ENCODE results near the gene OR2AT4. TPM values are rescaled to one million over a fixed set of nuclear protein-coding genes. Genes with fewer than 3 reads are reported as not detected.

OR2AT4 gene
- total RNA-seq, 6 experiments from 2014 or later = not detected

GRCh38 chr11:75133976-75134375, 37.3 kb upstream of the OR2AT4 start:
- no peak for TF ChIP-seq CTCF (IDR thresholded peaks at IDR 0.05)
- H3K4me3 Mint-ChIP-seq = no peak overlapping the region
- DNase-seq = no peak
- no peaks in the 10 kb centered on the region for H3K36me3 Mint-ChIP-seq (ENCODE audit: low read depth)
- no peak overlapping the region for H3K27ac Mint-ChIP-seq
- H3K27me3 Mint-ChIP-seq (ENCODE audit: insufficient read depth) = peaks cover 60% of the 10 kb centered on the region
- H3K4me1 Mint-ChIP-seq (ENCODE audit: low read depth) = no peaks in the 10 kb centered on the region
- peaks cover 3% of the 10 kb centered on the region; the same call in 1 of the 2 replicates for H3K9me3 Mint-ChIP-seq

- no peaks in the 10 kb centered on the region for H3K4me1 Mint-ChIP-seq (ENCODE audit: low read depth)
- no peak overlapping the region for H3K27ac Mint-ChIP-seq
- peaks cover 60% of the 10 kb centered on the region for H3K27me3 Mint-ChIP-seq (ENCODE audit: insufficient read depth)
- no peak overlapping the region for H3K4me3 Mint-ChIP-seq
- DNase-seq = no peak
- H3K36me3 Mint-ChIP-seq (ENCODE audit: low read depth) = peaks cover 4% of the 10 kb centered on the region; the same call in 1 of the 2 replicates
- no peak for TF ChIP-seq CTCF (IDR thresholded peaks at IDR 0.05)
- H3K9me3 Mint-ChIP-seq = peaks cover 8% of the 10 kb centered on the region; the same call in 1 of the 2 replicates
Measured at GRCh38 chr11:75132080-75132479, 35.4 kb upstream of the OR2AT4 start.

- Mint-ChIP-seq H3K4me3 (no peak overlapping the region), H3K36me3 (ENCODE audit: low read depth) (peaks cover 4% of the 10 kb centered on the region; the same call in 1 of the 2 replicates), H3K4me1 (ENCODE audit: low read depth) (no peaks in the 10 kb centered on the region), H3K9me3 (peaks cover 12% of the 10 kb centered on the region; the same call in 1 of the 2 replicates), H3K27me3 (ENCODE audit: insufficient read depth) (peaks cover 38% of the 10 kb centered on the region), H3K27ac (no peak overlapping the region)
- TF ChIP-seq CTCF (IDR thresholded peaks at IDR 0.05) = no peak
- DNase-seq = no peak
Measured at GRCh38 chr11:75126564-75126963, 29.9 kb upstream of the OR2AT4 start.

GRCh38 chr11:75118577-75118976, 21.9 kb upstream of the OR2AT4 start:
- no peak for TF ChIP-seq CTCF (IDR thresholded peaks at IDR 0.05)
- H3K4me3 Mint-ChIP-seq = no peak overlapping the region
- H3K27me3 Mint-ChIP-seq (ENCODE audit: insufficient read depth) = peaks cover 26% of the 10 kb centered on the region
- H3K27ac Mint-ChIP-seq = no peak overlapping the region
- peaks cover 10% of the 10 kb centered on the region; the same call in 1 of the 2 replicates for H3K36me3 Mint-ChIP-seq (ENCODE audit: low read depth)
- H3K4me1 Mint-ChIP-seq (ENCODE audit: low read depth) = no peaks in the 10 kb centered on the region
- peaks cover 24% of the 10 kb centered on the region for H3K9me3 Mint-ChIP-seq
- no peak for DNase-seq

GRCh38 chr11:75114465-75114864, 17.8 kb upstream of the OR2AT4 start:
- DNase-seq = no peak
- no peak overlapping the region for H3K27ac Mint-ChIP-seq
- H3K4me1 Mint-ChIP-seq (ENCODE audit: low read depth) = no peaks in the 10 kb centered on the region
- H3K36me3 Mint-ChIP-seq (ENCODE audit: low read depth) = peaks cover 22% of the 10 kb centered on the region
- no peak overlapping the region for H3K4me3 Mint-ChIP-seq
- peaks cover 24% of the 10 kb centered on the region for H3K27me3 Mint-ChIP-seq (ENCODE audit: insufficient read depth)
- peaks cover 42% of the 10 kb centered on the region for H3K9me3 Mint-ChIP-seq
- TF ChIP-seq CTCF (IDR thresholded peaks at IDR 0.05) = no peak

- H3K9me3 Mint-ChIP-seq = peaks cover 31% of the 10 kb centered on the region
Measured at GRCh38 chr11:75113030-75113429, 16.4 kb upstream of the OR2AT4 start.

More at GRCh38 chr11:75113030-75113429, 16.4 kb upstream of the OR2AT4 start:
- TF ChIP-seq CTCF (IDR thresholded peaks at IDR 0.05) = no peak
- DNase-seq = no peak
- no peak overlapping the region for H3K27ac Mint-ChIP-seq
- peaks cover 25% of the 10 kb centered on the region for H3K27me3 Mint-ChIP-seq (ENCODE audit: insufficient read depth)
- H3K4me3 Mint-ChIP-seq = no peak overlapping the region
- H3K36me3 Mint-ChIP-seq (ENCODE audit: low read depth) = peaks cover 11% of the 10 kb centered on the region
- H3K4me1 Mint-ChIP-seq (ENCODE audit: low read depth) = no peaks in the 10 kb centered on the region
